HG03196 (cell line): ENCODE measurements around the gene MAGEA6.
"Not testable (repeated sequence)": the region's sequence is repeated elsewhere in the genome, so short reads cannot be mapped to it uniquely, and the experiment has no call there.

Experiments
- ATAC-seq: cut with Tn5 transposase; IDR thresholded peaks from one replicate; pipeline ENCODE4 v1.9.1; 2021; ENCODE audit not compliant: unreplicated experiment

The MAGEA6 gene

GRCh38 chrX:152734143-152734858 is 35.2 kb downstream of the MAGEA6 start:
- not testable (repeated sequence) for ATAC-seq

GRCh38 chrX:152733261-152733975 is 36.1 kb downstream of the MAGEA6 start, which contains the start of the genes CSAG1 and MAGEA12:
Gene CSAG1, minus strand, starts transcription at chrX:152733721. Its CDS starts 1,261 bp downstream, at chrX:152732460.
Gene MAGEA12, plus strand, starts transcription at chrX:152733757. Its CDS starts 2,405 bp downstream, at chrX:152736162.
- ATAC-seq, result no peak

GRCh38 chrX:152725409-152725808 is 44.1 kb downstream of the MAGEA6 start:
- ATAC-seq, result no peak
